GM12892 (cell line): ENCODE results near the gene PIEZO1.

Experiments
- POLR2A ChIP-seq: IDR thresholded peaks from 2 replicates; pipeline ENCODE4 v1.6.1; 2011; ENCODE audit warnings: low read depth, low read length, control low read depth
- POLR2AphosphoS5 ChIP-seq: IDR thresholded peaks from 2 replicates; pipeline ENCODE4 v1.6.1; 2011; ENCODE audit warnings: low read depth, low read length, control low read depth
- TAF1 ChIP-seq: IDR thresholded peaks from 2 replicates; pipeline ENCODE4 v1.6.1; 2011; ENCODE audit warnings: low read depth, mild to moderate bottlenecking, control low read depth, low read length, borderline replicate concordance

GRCh38 chr16:88700322-88700635 is 84.7 kb downstream of the PIEZO1 start:
- TF ChIP-seq POLR2A (no peak), POLR2AphosphoS5 (no peak), TAF1 (no peak)
